NCI-H1105 (cell line): ENCODE data around the gene LCMT2.
"Not testable (repeated sequence)": the region's sequence is repeated elsewhere in the genome, so short reads cannot be mapped to it uniquely, and the experiment has no call there.

Experiments used
- DNase-seq: peaks from one replicate; lab custom pipeline; 2025; lab: John Stamatoyannopoulos, UW

The LCMT2 gene

DNA sequence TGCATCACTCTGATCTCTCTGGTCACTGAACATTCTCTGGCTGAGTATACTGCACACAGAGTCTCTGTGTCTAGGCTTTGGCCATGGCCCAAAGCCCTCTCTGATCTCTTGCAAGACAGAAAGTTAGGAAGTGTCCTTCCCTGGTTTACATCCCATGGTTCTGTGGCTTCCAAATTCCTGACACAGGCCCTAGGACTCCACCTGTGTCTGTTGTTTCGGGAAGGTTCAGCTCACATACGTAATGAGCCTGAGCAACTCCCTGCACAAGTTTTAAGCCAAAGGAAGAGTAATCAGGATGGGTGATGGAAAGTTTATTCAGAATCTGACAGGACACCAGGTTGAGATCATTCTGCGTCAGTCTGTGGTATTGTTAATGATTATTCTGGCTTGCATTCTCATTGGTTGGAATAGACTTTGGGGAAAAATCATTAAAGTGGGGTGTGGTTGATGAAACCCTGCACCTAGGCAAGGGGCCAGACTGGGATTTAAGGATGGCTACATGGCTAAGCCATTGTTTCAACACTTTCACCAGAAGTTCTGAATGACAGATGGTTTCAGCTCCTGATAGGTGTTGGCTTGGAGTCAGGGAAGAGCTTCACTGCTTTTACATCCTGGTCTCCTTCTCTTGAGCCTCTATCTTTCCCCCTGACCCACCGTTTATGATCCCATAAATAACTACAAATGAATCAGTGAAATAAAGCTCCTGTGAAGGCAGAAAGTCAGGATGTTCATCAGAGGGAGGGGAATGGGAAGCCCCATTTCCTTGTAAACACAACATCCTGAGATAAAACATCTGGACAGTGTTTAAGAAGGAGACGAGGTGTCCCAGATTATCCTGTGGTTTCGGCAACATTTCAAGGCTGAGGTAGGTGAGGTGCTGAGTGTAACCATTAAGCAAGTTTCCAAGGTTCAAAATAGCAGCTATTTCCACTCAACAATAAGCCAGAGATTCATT, 14.1 kb downstream of the LCMT2 start:
- DNase-seq: no peak

GRCh38 chr15:43314171-43314570, 16.2 kb downstream of the LCMT2 start:
- DNase-seq: no peak

GRCh38 chr15:43312378-43312777, 18.0 kb downstream of the LCMT2 start:
- no peak for DNase-seq

DNA sequence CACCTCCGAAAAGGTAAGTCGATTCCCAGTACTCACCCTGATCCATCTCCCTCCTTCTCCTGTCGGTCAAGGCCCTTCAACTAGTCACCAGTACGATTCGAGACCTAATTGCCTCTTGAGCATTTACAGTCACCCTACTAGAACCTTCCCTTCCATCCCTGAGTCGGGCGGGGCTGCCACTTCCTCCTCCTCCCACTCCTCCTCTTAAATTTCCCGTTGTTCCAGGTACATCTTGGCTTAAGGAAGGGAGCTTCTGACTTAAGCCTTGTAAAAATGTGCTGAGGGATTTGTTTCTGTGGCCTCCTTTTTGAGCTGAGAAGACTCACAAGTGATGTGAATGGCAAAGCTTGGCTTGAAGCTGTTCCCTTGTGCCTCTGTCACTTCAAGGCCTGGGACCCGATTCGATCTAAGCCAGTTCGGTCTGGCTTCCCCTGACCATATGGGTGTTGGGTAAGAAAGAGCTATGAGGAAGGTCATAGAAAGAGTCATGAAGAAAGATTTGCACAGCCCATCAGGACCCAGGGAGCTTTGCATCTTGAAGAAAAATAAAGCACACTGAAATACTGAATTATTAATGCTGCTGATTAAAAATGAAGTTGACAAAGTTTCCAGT, 28.1 kb downstream of the LCMT2 start, which contains the start of gene TGM7:
TGM7 (minus strand) TSS at position 51 of the 613 bp plus-strand sequence.
- DNase-seq: no peak

DNA sequence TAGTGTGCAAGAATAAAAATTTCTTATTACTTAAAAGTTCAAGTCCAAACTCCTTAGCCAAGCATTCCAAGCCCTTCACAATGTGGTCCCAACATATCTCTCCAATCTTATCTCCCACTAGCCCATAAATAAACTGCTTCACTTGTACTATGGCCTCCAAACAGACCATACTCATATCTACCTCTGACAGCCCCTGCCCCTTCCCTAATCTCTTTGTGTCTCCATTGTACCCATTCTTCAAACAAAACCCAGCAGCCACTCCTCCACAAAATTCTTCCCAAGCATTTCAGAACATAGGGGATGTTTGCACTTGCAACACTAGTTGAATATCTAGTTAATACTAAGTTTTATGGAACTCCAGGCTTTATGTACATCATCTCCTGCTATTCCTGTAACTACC, 30.5 kb downstream of the LCMT2 start:
- no peak for DNase-seq

GRCh38 chr15:43299411-43299810, 31.0 kb downstream of the LCMT2 start:
- DNase-seq: no peak

DNA sequence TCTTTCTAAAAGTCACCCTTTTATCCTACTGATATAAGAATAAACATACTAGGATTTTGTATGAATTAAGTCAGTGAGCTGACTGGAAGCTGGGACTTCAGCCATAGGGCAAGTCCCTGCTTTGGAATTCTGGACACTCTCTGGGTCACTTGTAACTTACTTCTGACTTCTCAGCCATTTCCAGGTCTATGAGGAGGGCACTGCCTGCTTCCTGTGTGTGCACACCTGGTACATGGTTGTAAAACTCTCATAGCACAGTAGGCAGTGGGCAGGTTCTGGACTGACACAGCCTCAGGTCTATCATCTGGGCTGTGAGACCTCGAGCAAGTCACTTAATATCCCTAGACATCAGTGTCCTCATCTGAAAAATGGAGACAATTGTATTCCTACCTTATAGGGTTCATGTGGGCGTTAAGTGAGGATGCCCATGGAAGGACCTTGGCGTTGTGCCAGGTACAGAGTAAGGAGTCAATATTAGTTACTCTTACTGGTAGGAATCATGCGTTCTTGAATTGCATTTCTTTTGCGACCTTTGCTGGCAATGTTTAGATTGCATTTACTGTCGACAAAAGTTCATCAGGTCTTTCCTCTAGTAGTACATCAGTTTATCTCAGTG, 36.2 kb downstream of the LCMT2 start:
- DNase-seq: no peak

- DNase-seq: no peak
These were observed 36.9 kb downstream of the LCMT2 start for GRCh38 chr15:43293432-43293831.

- no peak for DNase-seq
These were observed 37.8 kb downstream of the LCMT2 start for GRCh38 chr15:43292375-43293078.

DNA sequence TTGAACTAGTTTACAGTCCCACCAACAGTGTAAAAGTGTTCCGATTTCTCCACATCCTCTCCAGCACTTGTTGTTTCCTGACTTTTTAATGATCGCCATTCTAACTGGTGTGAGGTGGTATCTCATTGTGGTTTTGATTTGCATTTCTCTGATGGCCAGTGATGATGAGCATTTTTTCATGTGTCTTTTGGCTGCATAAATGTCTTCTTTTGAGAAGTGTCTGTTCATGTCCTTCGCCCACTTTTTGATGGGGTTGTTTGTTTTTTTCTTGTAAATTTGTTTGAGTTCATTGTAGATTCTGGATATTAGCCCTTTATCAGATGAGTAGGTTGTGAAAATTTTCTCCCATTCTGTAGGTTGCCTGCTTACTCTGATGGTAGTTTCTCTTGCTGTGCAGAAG, 40.7 kb downstream of the LCMT2 start:
- not testable (repeated sequence) for DNase-seq

- DNase-seq: no peak
These were observed 43.1 kb downstream of the LCMT2 start for GRCh38 chr15:43287254-43287653.

GRCh38 chr15:43286074-43286473, 44.3 kb downstream of the LCMT2 start:
- no peak for DNase-seq

GRCh38 chr15:43285609-43286037, 44.8 kb downstream of the LCMT2 start:
- DNase-seq: no peak

DNA sequence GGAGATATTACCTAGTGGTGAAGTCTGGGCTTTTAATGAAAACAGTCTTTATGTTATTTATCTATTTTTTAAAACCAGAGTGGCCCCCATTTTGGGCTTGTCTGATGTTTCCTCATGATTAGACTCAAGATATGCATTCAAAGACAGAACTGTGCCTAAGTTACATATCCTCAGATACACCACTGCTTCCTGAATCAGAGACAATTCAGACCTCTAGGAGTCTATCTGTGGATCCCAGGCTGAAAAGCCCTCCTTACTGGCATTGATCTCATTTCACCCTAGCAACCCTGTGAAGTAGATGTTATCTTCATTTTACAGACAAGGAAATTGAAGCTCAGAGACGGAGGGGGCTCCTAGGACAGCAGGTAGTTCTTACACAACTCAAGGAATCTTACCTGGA, 46.8 kb downstream of the LCMT2 start:
- DNase-seq: no peak

DNA sequence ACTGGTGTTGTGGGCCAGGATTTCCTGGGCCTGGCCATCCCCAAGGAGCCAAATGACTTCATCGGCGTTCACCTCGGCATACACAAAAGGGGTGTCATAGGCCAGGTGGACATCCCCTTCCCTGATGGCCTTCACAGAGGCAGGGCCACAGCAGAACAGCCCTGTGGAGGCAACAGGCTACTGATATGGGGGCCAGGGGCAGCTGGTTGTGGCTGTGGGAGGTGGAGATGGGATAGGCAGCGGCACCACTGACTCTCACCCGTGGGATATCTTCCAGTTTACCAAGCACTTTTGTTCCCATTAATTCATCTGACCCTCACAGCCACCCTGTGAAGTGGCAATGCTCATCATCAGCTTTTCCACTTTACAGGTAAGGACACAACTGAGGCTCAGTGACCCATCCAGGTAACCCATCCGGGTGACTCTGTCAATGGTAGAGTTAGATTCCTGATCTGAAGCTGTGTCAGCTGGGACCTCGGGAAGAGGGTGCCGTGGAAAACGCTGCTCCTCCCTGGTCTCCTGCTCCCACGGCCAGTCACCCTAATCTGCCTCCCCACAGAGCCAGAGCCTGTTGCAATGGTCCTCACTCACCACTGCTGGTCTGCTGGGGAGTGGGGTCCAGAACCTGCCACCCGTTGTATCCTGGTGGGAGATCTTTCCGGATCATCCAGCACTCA, 48.3 kb downstream of the LCMT2 start:
- DNase-seq: no peak

GRCh38 chr15:43280996-43281395, 49.4 kb downstream of the LCMT2 start:
- no peak for DNase-seq

DNA sequence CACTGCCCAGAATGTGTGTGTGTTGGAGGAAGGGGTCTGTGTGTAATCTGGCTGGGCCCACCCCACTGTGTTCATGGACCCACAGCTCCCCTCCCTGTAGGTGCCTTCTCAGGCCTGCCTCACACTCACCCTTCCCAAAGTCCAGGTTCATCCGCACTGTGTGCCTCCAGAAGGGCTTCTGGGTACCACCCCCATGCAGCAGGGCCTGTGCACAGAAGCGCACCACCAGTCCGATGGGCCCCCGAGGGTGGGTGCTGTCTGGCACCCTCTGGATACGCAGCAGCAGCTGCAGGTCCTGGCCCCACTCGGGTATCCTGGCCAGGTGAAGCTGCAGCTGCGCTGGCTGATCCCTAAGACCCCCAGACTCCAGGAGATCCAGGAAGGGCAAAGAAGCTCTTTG, 50.9 kb downstream of the LCMT2 start:
- no peak for DNase-seq

GRCh38 chr15:43278869-43279268, 51.5 kb downstream of the LCMT2 start:
- DNase-seq: no peak

DNA sequence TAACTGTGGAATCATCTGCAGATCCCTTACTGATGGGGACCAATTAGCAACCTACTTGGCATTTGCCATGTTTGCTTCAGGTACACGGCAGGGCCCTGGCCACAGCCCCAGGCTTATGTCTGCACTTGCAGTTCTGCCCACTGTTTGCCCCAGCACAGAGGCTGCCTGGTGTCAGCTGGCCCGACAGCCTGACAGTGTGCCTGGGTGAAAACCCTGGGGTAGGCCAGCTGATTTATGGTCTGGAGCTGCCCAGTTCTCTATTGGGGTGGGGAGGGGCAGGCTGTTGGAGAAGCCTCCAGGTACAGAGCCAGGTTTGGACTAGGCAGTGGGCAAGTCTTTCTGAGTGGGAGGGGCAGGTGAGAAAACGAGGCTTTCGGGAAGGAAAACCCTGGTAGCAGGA, 52.5 kb downstream of the LCMT2 start:
- DNase-seq: no peak

- no peak for DNase-seq
These were observed 53.0 kb downstream of the LCMT2 start for GRCh38 chr15:43277231-43277823.

DNA sequence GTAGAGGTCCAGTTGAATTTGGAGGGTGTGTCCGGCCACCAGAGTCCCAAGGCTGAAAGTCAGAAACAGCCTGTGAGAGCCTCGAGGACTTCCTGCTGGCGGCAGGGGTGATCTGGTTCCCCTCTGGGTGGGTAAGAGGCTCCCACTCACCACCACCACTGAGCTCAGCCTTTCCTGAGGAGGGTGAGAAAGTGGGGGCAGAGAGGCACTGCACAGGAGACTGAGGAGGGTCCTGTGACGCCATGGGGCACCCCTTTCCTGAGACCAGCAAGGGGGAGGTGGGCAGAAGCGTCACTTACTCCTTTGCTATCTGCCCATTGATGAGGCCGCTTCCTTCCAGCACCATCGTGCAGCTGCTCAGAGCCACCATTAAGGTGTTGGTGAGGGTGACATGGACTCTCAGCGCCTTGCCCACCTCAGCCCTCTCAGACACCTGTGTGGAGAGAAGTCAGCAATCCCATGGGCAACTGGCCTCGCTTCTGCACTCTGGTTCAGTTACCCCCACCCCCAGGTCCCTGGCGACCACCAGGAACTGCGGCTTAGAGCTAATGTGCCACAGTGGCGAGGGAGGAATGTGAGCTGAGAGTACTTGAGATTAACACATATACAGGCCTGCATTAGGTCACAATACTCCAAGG, 53.7 kb downstream of the LCMT2 start:
- DNase-seq: no peak
